Endothelial cell (in vitro differentiated cells): ENCODE data around the gene BCL2L2. TPM values are rescaled to one million over a fixed set of nuclear protein-coding genes. Genes with fewer than 3 reads are reported as not detected.

ENCODE experiments used
- DNase-seq: peaks from one replicate; pipeline ENCODE4 v3.0.0; 2021; ENCODE audit warnings: low spot score
- H3K27ac Mint-ChIP-seq: one replicate; pipeline ENCODE4 v1.8.0; 2021; ENCODE audit warnings: mixed read lengths, inconsistent platforms; ENCODE audit not compliant: unreplicated experiment
- H3K27me3 Mint-ChIP-seq: one replicate; pipeline ENCODE4 v1.8.0; 2021; ENCODE audit warnings: mild to moderate bottlenecking, moderate library complexity, mixed read lengths, inconsistent platforms; ENCODE audit not compliant: unreplicated experiment
- H3K36me3 Mint-ChIP-seq: one replicate; pipeline ENCODE4 v1.8.0; 2021; ENCODE audit warnings: mild to moderate bottlenecking, low read depth, mixed read lengths, inconsistent platforms; ENCODE audit not compliant: unreplicated experiment
- H3K4me1 Mint-ChIP-seq: one replicate; pipeline ENCODE4 v1.8.0; 2021; ENCODE audit warnings: mild to moderate bottlenecking, mixed read lengths, inconsistent platforms; ENCODE audit not compliant: unreplicated experiment
- H3K4me3 Mint-ChIP-seq: one replicate; pipeline ENCODE4 v1.8.0; 2021; ENCODE audit warnings: mild to moderate bottlenecking, mixed read lengths, inconsistent platforms; ENCODE audit not compliant: unreplicated experiment
- H3K9me3 Mint-ChIP-seq: one replicate; pipeline ENCODE4 v1.8.0; 2021; ENCODE audit warnings: mixed read lengths, inconsistent platforms; ENCODE audit not compliant: unreplicated experiment
- CTCF ChIP-seq: fragments of 200-600 bp; sonication (generic); IDR thresholded peaks from one replicate; pipeline ENCODE4 v1.5.0; 2021; ENCODE audit warnings: antibody characterized with exemption; ENCODE audit not compliant: unreplicated experiment
- total RNA-seq: library from RNA; stranded (reverse); fragmentation: NEBNext Ultra II Directional; extraction: Animal tissue kit (Norgen Biotek cat#: 25700); gene quantifications from one replicate; pipeline ENCODE4 v1.2.1, GENCODE V29; 2021; ENCODE audit not compliant: unreplicated experiment

Gene BCL2L2
- total RNA-seq, 1 donor from 2014 or later, result 22.0 TPM

- peaks cover 36% of the 10 kb centered on the region for H3K4me1 Mint-ChIP-seq
- no peaks in the 10 kb centered on the region for H3K9me3 Mint-ChIP-seq
- peaks cover 18% of the 10 kb centered on the region for H3K36me3 Mint-ChIP-seq
- H3K4me3 Mint-ChIP-seq, result no peak overlapping the region
- no peak for TF ChIP-seq CTCF
- no peak for DNase-seq
- H3K27me3 Mint-ChIP-seq, result peaks cover 14% of the 10 kb centered on the region
- peak overlapping the region; percentile 84 for H3K27ac Mint-ChIP-seq
Observed at GRCh38 chr14:23296012-23296777, 10.4 kb upstream of the BCL2L2 start.

- Mint-ChIP-seq H3K27me3 (peaks cover 11% of the 10 kb centered on the region), H3K4me3 (no peak overlapping the region), H3K9me3 (no peaks in the 10 kb centered on the region), H3K27ac (no peak overlapping the region), H3K36me3 (peaks cover 18% of the 10 kb centered on the region), H3K4me1 (peaks cover 36% of the 10 kb centered on the region)
- TF ChIP-seq CTCF, result no peak
- DNase-seq, result no peak
Observed at GRCh38 chr14:23297096-23297495, 9.5 kb upstream of the BCL2L2 start.

- Mint-ChIP-seq H3K9me3 (no peaks in the 10 kb centered on the region), H3K36me3 (peaks cover 18% of the 10 kb centered on the region), H3K4me3 (no peak overlapping the region), H3K4me1 (peaks cover 39% of the 10 kb centered on the region), H3K27me3 (peaks cover 14% of the 10 kb centered on the region), H3K27ac (no peak overlapping the region)
- no peak for DNase-seq
- no peak for TF ChIP-seq CTCF
Observed at GRCh38 chr14:23297611-23298277, 8.9 kb upstream of the BCL2L2 start.

GRCh38 chr14:23299211-23299957, 7.2 kb upstream of the BCL2L2 start:
- Mint-ChIP-seq H3K27me3 (peaks cover 12% of the 10 kb centered on the region), H3K27ac (peak overlapping the region; percentile 61), H3K9me3 (no peaks in the 10 kb centered on the region), H3K36me3 (peaks cover 18% of the 10 kb centered on the region), H3K4me1 (peaks cover 41% of the 10 kb centered on the region), H3K4me3 (peak overlapping the region; percentile 69)
- no peak for TF ChIP-seq CTCF
- no peak for DNase-seq
